ENCODE measurements around the gene HBD.

Gene HBD

DNA sequence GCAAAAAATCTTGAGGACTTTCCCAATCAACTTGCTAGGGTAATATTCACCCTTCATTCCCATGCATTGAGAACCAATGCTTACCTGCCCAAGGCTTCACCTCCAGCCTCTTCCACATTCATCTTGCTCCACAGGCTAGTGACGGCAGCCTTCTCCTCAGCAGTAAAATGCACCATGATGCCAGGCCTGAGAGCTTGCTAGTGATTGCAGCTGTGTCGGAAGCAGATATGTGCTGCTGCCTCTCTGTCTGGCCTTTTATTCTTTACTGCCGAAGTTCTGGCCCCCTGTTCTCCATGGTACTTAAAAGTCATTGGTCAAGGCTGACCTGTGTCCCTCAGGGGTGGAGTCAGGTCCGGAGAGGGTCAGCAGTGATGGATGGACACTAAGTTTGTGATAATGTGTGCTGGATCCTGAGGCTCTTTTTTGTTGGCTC is 35.4 kb upstream of the HBD start, which contains the start of gene HBE1:
Gene HBE1 (minus strand): TSS at position 231 of the 433 bp plus-strand sequence. CDS start 55 bp downstream, at position 176.
- Histone ChIP-seq H3K36me3 (ENCODE audit: insufficient read depth) (no peaks in the 10 kb centered on the region), H3K4me1 (ENCODE audit: low read depth, poor library complexity, severe bottlenecking) (no peaks in the 10 kb centered on the region), H2AFZ (ENCODE audit: low read depth) (no peak within 1 kb of the TSS), H3K4me3 (IDR thresholded peaks at IDR 0.05; ENCODE audit: insufficient read depth, low read depth, low read length) (no peak within 1 kb of the TSS), H4K20me1 (ENCODE audit: insufficient read depth) (no peaks in the 10 kb centered on the region), H3K27ac (no peak within 1 kb of the TSS), H3K9ac (no peak within 1 kb of the TSS), H3K27me3 (ENCODE audit: insufficient read depth, low read depth) (no peaks in the 10 kb centered on the region), H3K79me2 (ENCODE audit: insufficient read depth, low read depth) (no peaks in the 10 kb centered on the region), H3K4me2 (no peak within 1 kb of the TSS)
- TF ChIP-seq, protein P1, sequence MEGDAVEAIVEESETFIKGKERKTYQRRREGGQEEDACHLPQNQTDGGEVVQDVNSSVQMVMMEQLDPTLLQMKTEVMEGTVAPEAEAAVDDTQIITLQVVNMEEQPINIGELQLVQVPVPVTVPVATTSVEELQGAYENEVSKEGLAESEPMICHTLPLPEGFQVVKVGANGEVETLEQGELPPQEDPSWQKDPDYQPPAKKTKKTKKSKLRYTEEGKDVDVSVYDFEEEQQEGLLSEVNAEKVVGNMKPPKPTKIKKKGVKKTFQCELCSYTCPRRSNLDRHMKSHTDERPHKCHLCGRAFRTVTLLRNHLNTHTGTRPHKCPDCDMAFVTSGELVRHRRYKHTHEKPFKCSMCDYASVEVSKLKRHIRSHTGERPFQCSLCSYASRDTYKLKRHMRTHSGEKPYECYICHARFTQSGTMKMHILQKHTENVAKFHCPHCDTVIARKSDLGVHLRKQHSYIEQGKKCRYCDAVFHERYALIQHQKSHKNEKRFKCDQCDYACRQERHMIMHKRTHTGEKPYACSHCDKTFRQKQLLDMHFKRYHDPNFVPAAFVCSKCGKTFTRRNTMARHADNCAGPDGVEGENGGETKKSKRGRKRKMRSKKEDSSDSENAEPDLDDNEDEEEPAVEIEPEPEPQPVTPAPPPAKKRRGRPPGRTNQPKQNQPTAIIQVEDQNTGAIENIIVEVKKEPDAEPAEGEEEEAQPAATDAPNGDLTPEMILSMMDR (conservative IDR thresholded peaks at IDR 0.05; ENCODE audit: low read depth, low read length) = no peak

DNA sequence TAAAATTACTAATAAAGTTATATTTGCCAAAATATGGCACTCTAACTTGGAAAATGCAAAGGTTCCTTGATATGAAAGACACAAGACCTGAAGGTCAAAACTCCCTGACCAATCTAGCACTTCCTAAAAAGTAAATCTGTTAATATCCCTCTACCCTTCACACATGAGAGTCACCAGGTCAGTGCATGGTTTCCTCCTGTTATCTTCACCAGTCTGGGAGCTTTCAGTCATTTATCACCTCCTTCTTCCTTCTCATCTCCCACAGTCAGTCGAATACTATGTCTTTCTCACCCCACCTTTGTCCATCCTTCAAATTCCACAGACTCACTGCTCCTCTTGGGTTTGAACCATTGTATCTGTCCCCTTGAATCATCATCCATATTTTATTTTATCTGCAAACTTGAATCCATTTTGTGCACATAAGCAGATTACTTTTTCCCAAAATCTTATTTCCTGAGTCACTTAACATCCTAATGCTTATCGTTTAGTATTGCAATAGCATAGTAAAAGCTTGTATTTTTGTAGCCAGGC is 32.8 kb upstream of the HBD start:
- no peak overlapping the region for H3K4me3 ChIP-seq (IDR thresholded peaks at IDR 0.05; ENCODE audit: insufficient read depth, low read depth, low read length)
- no peaks in the 10 kb centered on the region for H3K79me2 ChIP-seq (ENCODE audit: insufficient read depth, low read depth)
- H3K4me1 ChIP-seq (ENCODE audit: low read depth, poor library complexity, severe bottlenecking) = no peaks in the 10 kb centered on the region
- no peak overlapping the region for H3K27ac ChIP-seq
- no peak overlapping the region for H3K4me2 ChIP-seq
- H2AFZ ChIP-seq (ENCODE audit: low read depth) = no peak overlapping the region
- H4K20me1 ChIP-seq (ENCODE audit: insufficient read depth) = no peaks in the 10 kb centered on the region
- no peaks in the 10 kb centered on the region for H3K27me3 ChIP-seq (ENCODE audit: insufficient read depth, low read depth)
- no peaks in the 10 kb centered on the region for H3K36me3 ChIP-seq (ENCODE audit: insufficient read depth)
- H3K9ac ChIP-seq = no peak overlapping the region
- TF ChIP-seq, protein P1 (conservative IDR thresholded peaks at IDR 0.05; ENCODE audit: low read depth, low read length) = no peak

DNA sequence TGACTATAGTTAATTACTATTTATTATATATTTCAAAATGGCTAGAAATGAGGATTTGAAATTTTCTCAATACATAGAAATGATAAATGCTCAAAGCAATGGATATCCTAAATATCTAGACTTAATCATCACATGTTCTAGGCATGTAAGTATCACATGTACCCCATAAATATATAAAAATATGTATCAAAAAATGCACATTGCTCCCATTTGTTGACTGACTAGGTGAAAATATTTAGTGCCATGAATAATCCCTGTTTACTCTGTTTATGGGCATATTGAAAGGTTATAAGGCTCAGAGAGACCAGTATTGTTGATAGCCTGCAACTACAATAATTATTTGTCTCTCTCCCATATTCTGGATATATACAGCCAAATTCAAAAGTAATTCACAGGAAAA is 32.3 kb upstream of the HBD start:
- Histone ChIP-seq H3K4me3 (IDR thresholded peaks at IDR 0.05; ENCODE audit: insufficient read depth, low read depth, low read length) (no peak overlapping the region), H3K4me2 (no peak overlapping the region), H3K27me3 (ENCODE audit: insufficient read depth, low read depth) (no peaks in the 10 kb centered on the region), H3K4me1 (ENCODE audit: low read depth, poor library complexity, severe bottlenecking) (no peaks in the 10 kb centered on the region), H3K27ac (no peak overlapping the region), H3K79me2 (ENCODE audit: insufficient read depth, low read depth) (no peaks in the 10 kb centered on the region), H3K36me3 (ENCODE audit: insufficient read depth) (no peaks in the 10 kb centered on the region), H3K9ac (no peak overlapping the region), H4K20me1 (ENCODE audit: insufficient read depth) (no peaks in the 10 kb centered on the region), H2AFZ (ENCODE audit: low read depth) (no peak overlapping the region)
- TF ChIP-seq, protein P1 (conservative IDR thresholded peaks at IDR 0.05; ENCODE audit: low read depth, low read length) = no peak

DNA sequence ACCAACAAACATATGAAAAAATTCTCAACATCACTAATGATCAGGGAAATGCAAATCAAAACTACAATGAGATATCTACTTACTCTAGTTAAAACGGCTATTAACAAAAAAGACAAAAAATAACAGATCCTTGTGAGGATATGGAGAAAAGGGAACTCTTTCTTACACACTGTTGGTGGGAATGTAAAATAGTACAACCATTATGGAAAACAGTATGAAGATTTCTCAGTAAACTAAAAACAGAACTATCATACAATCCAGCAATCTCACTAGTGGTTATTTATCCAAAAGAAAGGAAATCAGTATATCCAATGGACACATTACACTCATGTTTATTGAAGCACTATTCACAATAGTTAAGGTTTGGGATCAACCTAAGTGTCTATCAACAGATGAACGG is 31.5 kb upstream of the HBD start:
- TF ChIP-seq, protein P1 (conservative IDR thresholded peaks at IDR 0.05; ENCODE audit: low read depth, low read length) = no peak
- H2AFZ ChIP-seq (ENCODE audit: low read depth) = no peak overlapping the region

More for the DNA sequence above, 31.5 kb upstream of the HBD start:
- H4K20me1 ChIP-seq (ENCODE audit: insufficient read depth) = no peaks in the 10 kb centered on the region
- H3K79me2 ChIP-seq (ENCODE audit: insufficient read depth, low read depth) = no peaks in the 10 kb centered on the region
- no peaks in the 10 kb centered on the region for H3K4me1 ChIP-seq (ENCODE audit: low read depth, poor library complexity, severe bottlenecking)
- no peaks in the 10 kb centered on the region for H3K36me3 ChIP-seq (ENCODE audit: insufficient read depth)
- no peak overlapping the region for H3K4me2 ChIP-seq
- H3K4me3 ChIP-seq (IDR thresholded peaks at IDR 0.05; ENCODE audit: insufficient read depth, low read depth, low read length) = no peak overlapping the region
- no peak overlapping the region for H3K27ac ChIP-seq
- no peak overlapping the region for H3K9ac ChIP-seq
- no peaks in the 10 kb centered on the region for H3K27me3 ChIP-seq (ENCODE audit: insufficient read depth, low read depth)

Measured in KMS-11 (cell line).